Muscle of back (tissue), 11 donors: ENCODE data around the gene PRCP. TPM values are rescaled to one million over a fixed set of nuclear protein-coding genes. Genes with fewer than 3 reads are reported as not detected.
A peak's percentile ranks its signal among the peaks of the same experiment; 100 is the strongest.

Experiments
- DNase-seq, 3 donors: peaks; one replicate each; pipeline versions ENCODE4 v3.0.0 to v3.0.0-alpha.2; 2013
- polyA plus RNA-seq, 10 donors: library from polyadenylated mRNA; unstranded; fragments of 120-200 nt; gene quantifications; one replicate each; pipeline ENCODE4 v1.2.1, GENCODE V29; 2013; ENCODE audit not compliant: insufficient read length in 10 of 10

Gene PRCP
- polyA plus RNA-seq, 10 donors, result 86.6 to 138 (median 117) TPM

DNA sequence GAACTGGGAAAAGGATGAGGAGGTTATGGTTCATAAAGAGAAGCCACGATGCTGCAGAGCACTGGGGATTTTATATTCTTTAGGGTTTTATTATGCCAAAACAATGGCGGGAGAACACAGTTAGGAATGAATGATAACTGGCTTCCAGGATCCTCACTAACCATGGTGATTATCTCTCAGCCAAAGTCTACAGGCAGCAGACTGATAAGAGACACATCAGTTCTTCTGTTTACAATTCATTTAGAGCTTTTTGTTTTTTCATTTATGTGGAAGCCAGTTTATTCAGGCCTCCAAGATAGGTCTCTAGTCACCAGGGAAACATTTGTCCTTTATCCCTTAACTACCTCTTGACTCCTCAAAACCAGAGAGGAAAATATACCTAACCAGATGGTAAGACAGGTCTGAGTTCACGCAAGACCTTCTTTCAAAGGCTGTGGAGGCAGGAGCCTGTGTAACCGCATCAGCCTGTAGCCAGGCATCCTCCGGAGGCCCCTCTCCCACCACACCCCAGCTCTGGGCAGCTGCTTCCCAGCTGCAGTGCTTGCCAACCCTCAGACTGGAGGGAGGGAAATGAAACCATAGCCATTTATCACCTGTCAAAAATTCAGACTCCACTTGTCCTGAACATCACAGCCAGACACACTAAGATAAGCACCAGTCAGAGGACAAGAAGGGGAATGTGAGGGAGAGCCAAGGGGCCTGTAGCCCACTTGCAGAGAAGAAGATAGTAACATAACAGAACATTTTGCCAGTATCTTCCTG is 109.3 kb downstream of the PRCP start:
- DNase-seq, result peak in 2 of 3 donors; percentile 3 to 22

DNA sequence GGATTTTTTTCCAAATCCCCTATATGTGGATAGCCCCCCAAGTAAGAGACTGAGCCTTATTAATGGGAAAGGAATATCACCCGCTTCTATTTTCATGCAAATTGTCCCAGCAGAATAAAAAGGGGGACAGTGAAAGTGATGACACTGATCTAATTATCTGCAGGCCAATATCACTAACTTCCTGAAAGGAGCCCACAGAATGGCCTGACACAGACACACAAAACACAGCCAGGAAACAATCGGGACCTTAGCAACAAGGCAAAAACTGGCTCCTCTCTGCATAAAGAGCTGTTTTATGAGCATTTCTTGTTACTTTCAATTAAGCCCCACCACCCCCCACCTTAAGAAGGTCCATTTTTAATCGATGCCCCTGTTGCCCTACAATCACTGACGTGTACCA is 112.2 kb downstream of the PRCP start:
- no peak for DNase-seq

GRCh38 chr11:82786836-82787235 is 113.4 kb downstream of the PRCP start:
- no peak for DNase-seq

DNA sequence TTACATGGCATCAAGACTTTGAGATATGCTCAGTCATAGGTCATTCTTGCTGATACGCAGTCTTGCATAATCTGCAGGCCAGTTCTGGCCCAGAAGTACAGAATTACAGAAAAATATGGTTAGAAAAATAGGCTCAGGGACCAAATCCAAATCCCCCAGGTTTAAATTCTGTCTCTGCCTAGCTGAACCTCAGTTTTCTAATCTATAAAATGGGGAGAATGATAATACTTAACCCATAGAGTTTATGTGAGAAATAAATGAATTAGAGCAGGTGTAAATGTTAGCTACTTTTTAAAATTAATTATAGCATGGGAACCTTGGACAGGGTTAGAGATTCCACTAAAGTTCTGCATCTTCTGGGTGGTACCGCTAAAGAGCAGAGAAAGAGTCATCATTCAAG is 114.2 kb downstream of the PRCP start:
- DNase-seq, result no peak

DNA sequence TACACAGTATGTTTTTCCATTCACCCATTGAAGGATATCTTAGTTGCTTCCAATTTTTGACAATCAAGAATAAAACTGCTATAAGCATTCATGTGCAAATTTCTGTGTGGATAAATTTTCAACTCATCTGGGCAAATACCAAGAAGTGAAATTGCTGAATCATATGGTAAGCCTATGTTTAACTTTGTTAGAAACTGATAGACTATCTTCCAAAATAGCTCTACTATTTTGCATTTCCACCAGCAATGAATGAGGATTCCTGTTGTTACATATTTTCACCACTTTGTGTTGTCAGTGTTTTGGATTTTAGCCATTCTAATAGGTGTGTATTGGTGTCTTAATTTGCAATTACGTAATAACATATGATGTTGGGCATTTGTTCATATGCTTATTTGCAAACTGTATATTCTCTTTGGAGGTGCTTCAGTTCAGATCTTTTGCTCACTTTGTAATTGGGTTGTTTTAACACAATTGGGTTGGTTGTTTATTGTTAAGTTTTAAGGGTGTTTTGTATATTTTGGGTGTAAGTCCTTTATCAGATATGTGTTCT is 117.3 kb downstream of the PRCP start:
- no peak for DNase-seq

- no peak for DNase-seq
These were observed 121.5 kb downstream of the PRCP start for GRCh38 chr11:82778776-82779175.

- DNase-seq, result no peak
These were observed 123.9 kb downstream of the PRCP start for GRCh38 chr11:82776377-82776776.

GRCh38 chr11:82775736-82776346 is 124.4 kb downstream of the PRCP start:
- DNase-seq, result peak in 1 of 3 donors; percentile 9

DNA sequence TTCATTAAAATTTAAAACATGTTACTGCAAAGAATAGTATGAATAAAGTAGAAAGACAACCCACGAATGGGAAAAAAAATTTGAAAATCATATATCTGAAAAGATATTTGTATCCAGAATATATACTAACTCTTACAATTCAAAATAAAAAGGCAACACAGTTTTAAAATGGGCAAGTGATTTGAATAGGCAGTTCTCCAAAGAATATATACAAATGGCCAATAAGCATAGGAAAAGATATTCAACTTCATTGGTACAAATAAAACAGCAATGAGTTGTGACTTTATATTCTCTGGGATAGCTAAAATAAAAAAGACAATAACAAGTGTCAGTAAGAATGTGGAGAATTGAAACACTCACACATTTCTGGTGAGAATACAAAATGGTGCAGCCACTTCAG is 125.0 kb downstream of the PRCP start:
- DNase-seq, result no peak

Other genes starting within 250 kb of the PRCP start
- gene FAM181B, start 166.6 kb downstream of the PRCP start, polyA plus RNA-seq, result under 1 TPM; 0.07 to 0.37 (median 0.16) TPM
- gene DDIAS, start 1.3 kb upstream of the PRCP start, polyA plus RNA-seq, result 1 to 10 TPM; 3.1 to 5.2 (median 3.6) TPM
- 10 to 100 TPM; 11.1 to 16.2 (median 14.1) TPM for gene RAB30, start 171.5 kb upstream of the PRCP start, polyA plus RNA-seq